DND-41 (cell line): ENCODE measurements around the gene CHMP6.
A peak's percentile ranks its signal among the peaks of the same experiment; 100 is the strongest.

Experiments
- ATAC-seq: fragments of 200-7000 bp; cut with Tn5 transposase; 3 replicates; pipeline ENCODE4 v1.9.1; 2021; ENCODE audit warnings: low read depth; ENCODE audit not compliant: insufficient read depth
- DNase-seq: peaks from one replicate; pipeline ENCODE4 v3.0.0-alpha.2; 2020
- H2AFZ ChIP-seq: 2 replicates; pipeline ENCODE4 v1.6.0; 2012; ENCODE audit warnings: low read depth, low read length
- H3K27ac ChIP-seq: 2 replicates; pipeline ENCODE4 v1.5.1; 2012; ENCODE audit warnings: low read length, inconsistent platforms
- H3K27me3 ChIP-seq: fragments of 200-600 bp; sonication (generic); 2 replicates; pipeline ENCODE4 v1.6.0; 2012; ENCODE audit warnings: low read length, mild to moderate bottlenecking, inconsistent platforms; ENCODE audit not compliant: insufficient read depth, poor library complexity
- H3K36me3 ChIP-seq: 2 replicates; pipeline ENCODE4 v1.5.1; 2012; ENCODE audit warnings: low read length, inconsistent platforms; ENCODE audit not compliant: insufficient read depth
- H3K4me1 ChIP-seq: 2 replicates; pipeline ENCODE4 v1.5.1; 2012; ENCODE audit warnings: mild to moderate bottlenecking, low read length; ENCODE audit not compliant: insufficient read depth
- H3K4me2 ChIP-seq: 2 replicates; pipeline ENCODE4 v1.6.0; 2012; ENCODE audit warnings: mild to moderate bottlenecking, moderate library complexity, low read length, inconsistent platforms; ENCODE audit not compliant: insufficient read depth
- H3K4me3 ChIP-seq, 2 experiments: fragments of 200-600 bp in 1 of 2; shearing (Covaris generic) in 1 of 2; 2 replicates each; pipeline ENCODE4 v1.5.1; 2012 to 2016; ENCODE audit warnings: inconsistent platforms in 2 of 2, low read length in 2 of 2, mild to moderate bottlenecking in 2 of 2, low read depth in 1 of 2, moderate library complexity in 1 of 2
- H3K79me2 ChIP-seq: 2 replicates; pipeline ENCODE4 v1.6.0; 2012; ENCODE audit warnings: low read length, inconsistent platforms; ENCODE audit not compliant: insufficient read depth
- H3K9ac ChIP-seq: 2 replicates; pipeline ENCODE4 v1.6.0; 2012; ENCODE audit warnings: low read depth, mild to moderate bottlenecking, inconsistent platforms, low read length, moderate library complexity
- H3K9me3 ChIP-seq: 2 replicates; pipeline ENCODE4 v1.5.1; 2012; ENCODE audit warnings: low read length, moderate library complexity, mild to moderate bottlenecking, inconsistent platforms; ENCODE audit not compliant: insufficient read depth, severe bottlenecking
- H4K20me1 ChIP-seq: 2 replicates; pipeline ENCODE4 v1.6.0; 2012; ENCODE audit warnings: low read length; ENCODE audit not compliant: insufficient read depth
- CTCF ChIP-seq: IDR thresholded peaks from 2 replicates; pipeline ENCODE4 v1.5.1; 2012; ENCODE audit warnings: borderline replicate concordance, low read length, moderate library complexity, mild to moderate bottlenecking; ENCODE audit not compliant: poor library complexity, severe bottlenecking; ENCODE audit errors: extremely low read depth
- EZH2 ChIP-seq: IDR thresholded peaks from 3 replicates; pipeline ENCODE4 v1.6.1; 2012; ENCODE audit warnings: borderline replicate concordance, low read depth, mild to moderate bottlenecking, moderate library complexity, low read length, inconsistent platforms; ENCODE audit not compliant: severe bottlenecking

The CHMP6 gene

DNA sequence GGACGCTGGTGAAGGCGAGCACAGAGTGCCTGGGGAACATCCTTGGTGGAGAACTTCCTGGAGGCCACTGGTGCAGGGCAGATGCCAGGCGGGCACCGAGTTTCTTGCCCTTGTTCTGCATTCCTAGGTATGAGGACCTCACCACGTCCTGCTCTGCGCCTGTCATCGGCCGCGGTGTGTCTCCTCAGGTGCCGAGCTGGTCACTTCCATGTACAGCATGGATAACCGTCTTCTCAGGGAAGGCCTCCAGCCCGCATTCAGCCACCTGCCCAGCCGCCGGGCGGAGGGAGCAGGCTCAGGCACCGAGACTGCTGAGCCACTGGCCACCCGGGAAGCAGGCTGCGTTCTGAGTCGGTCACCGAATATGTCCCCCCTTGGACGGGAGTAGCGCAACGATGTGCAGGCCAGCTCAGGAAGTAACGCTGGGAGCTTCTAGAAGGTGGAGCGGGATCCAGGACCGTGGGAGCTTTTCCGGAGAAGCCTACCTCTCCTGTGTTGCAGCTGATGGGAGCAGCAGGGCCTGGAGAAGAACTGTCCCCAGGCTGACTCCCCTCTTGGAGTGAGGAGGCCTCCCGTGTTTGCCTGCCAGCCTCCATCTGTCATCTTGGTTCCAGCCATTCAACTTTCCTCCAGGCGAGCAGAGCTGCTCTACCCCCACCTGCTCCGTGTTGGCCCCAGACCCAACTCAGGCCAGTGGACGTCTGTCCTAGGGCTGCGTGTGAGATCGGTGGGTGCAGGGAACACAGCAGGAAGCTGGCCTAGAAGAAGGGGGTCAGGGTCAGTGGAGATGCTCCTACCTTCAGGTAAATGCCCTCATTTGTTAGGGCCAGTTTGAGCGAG, 41.2 kb downstream of the CHMP6 start:
- peaks cover 23% of the 10 kb centered on the region for H3K4me1 ChIP-seq
- no peak for ATAC-seq

GRCh38 chr17:81033535-81034167, 42.0 kb downstream of the CHMP6 start:
- Histone ChIP-seq H3K27me3 (peaks cover 2% of the 10 kb centered on the region), H3K4me2 (peak overlapping the region; percentile 96), H4K20me1 (peaks cover 3% of the 10 kb centered on the region; the same call in 1 of the 2 replicates), H3K4me3 (peak overlapping the region; percentile 41 to 71; a peak in 3 of 4 replicates), H2AFZ (peak overlapping the region; percentile 78), H3K27ac (peak overlapping the region; percentile 54; the same call in 1 of the 2 replicates), H3K36me3 (no peaks in the 10 kb centered on the region), H3K9me3 (no peaks in the 10 kb centered on the region), H3K9ac (peak overlapping the region; percentile 70), H3K4me1 (peaks cover 23% of the 10 kb centered on the region), H3K79me2 (no peaks in the 10 kb centered on the region)
- TF ChIP-seq CTCF (no peak), EZH2 (no peak)
- ATAC-seq (no peak), DNase-seq (no peak)

More for the DNA sequence above, 41.2 kb downstream of the CHMP6 start:
- Histone ChIP-seq H4K20me1 (peaks cover 3% of the 10 kb centered on the region; the same call in 1 of the 2 replicates), H3K4me3 (no peak overlapping the region), H3K27ac (no peak overlapping the region), H3K36me3 (no peaks in the 10 kb centered on the region), H3K4me2 (peak overlapping the region; percentile 96; the same call in 1 of the 2 replicates), H3K79me2 (no peaks in the 10 kb centered on the region), H3K27me3 (peaks cover 2% of the 10 kb centered on the region), H2AFZ (no peak overlapping the region), H3K9me3 (no peaks in the 10 kb centered on the region), H3K9ac (no peak overlapping the region)
- TF ChIP-seq EZH2, result no peak
- no peak for TF ChIP-seq CTCF
- no peak for DNase-seq

GRCh38 chr17:81034168-81034777, 42.6 kb downstream of the CHMP6 start:
- peak overlapping the region; percentile 78 for H2AFZ ChIP-seq
- no peak for TF ChIP-seq CTCF
- TF ChIP-seq EZH2, result no peak
- peak overlapping the region; percentile 41 to 71; a peak in 3 of 4 replicates for H3K4me3 ChIP-seq
- no peaks in the 10 kb centered on the region for H3K36me3 ChIP-seq
- H4K20me1 ChIP-seq, result peaks cover 8% of the 10 kb centered on the region; the same call in 1 of the 2 replicates
- peak overlapping the region; percentile 96 for H3K4me2 ChIP-seq
- peak overlapping the region; percentile 70 for H3K9ac ChIP-seq
- H3K27me3 ChIP-seq, result peaks cover 2% of the 10 kb centered on the region
- peak overlapping the region; percentile 54; the same call in 1 of the 2 replicates for H3K27ac ChIP-seq
- DNase-seq, result no peak
- H3K79me2 ChIP-seq, result no peaks in the 10 kb centered on the region
- H3K4me1 ChIP-seq, result peaks cover 23% of the 10 kb centered on the region
- no peaks in the 10 kb centered on the region for H3K9me3 ChIP-seq
- ATAC-seq, result no peak; the same call in 2 of the 3 replicates
